Panc1 (cell line): ENCODE measurements around the gene JPH2. TPM values are rescaled to one million over a fixed set of nuclear protein-coding genes. Genes with fewer than 3 reads are reported as not detected.

ENCODE experiments used
- ATAC-seq: fragments of 200-7000 bp; cut with Tn5 transposase; 2 replicates; pipeline ENCODE4 v1.9.1; 2020; ENCODE audit warnings: mild to moderate bottlenecking, moderate library complexity
- BruUV-seq: library from RNA; stranded (reverse); fragments of 400-500 nt; replicated peaks from 2 replicates; lab custom pipeline; 2021; lab: Mats Ljungman, UMichigan
- CTCF ChIA-PET: fragments of 300-600 bp; sonication (Branson Sonifier 250); formaldehyde crosslinking; loops from one replicate; lab custom pipeline; 2022; ENCODE audit warnings: antibody characterized with exemption; lab: Charles Lee
- POLR2A ChIA-PET: fragments of 300-600 bp; sonication (Branson Sonifier 250); formaldehyde crosslinking; loops from one replicate; lab custom pipeline; 2022; ENCODE audit warnings: antibody characterized with exemption; lab: Charles Lee
- DNase-seq: peaks from one replicate; pipeline ENCODE4 v3.0.0-alpha.2; 2010; ENCODE audit warnings: low read depth, low spot score
- H3K27ac ChIP-seq: 2 replicates; pipeline ENCODE4 v1.5.1; 2011; ENCODE audit warnings: mild to moderate bottlenecking, low read length, inconsistent platforms
- H3K27me3 ChIP-seq: fragments of 200-500 bp; sonication (Bioruptor generic); 2 replicates; pipeline ENCODE4 v1.6.0; 2014; ENCODE audit warnings: low read length, inconsistent platforms; ENCODE audit not compliant: control insufficient read depth, insufficient read depth
- H3K36me3 ChIP-seq: fragments of 200-500 bp; sonication (Bioruptor generic); 2 replicates; pipeline ENCODE4 v1.5.1; 2014; ENCODE audit warnings: inconsistent platforms, mild to moderate bottlenecking, low read length, moderate library complexity; ENCODE audit not compliant: control insufficient read depth, insufficient read depth
- H3K4me1 ChIP-seq: 2 replicates; pipeline ENCODE4 v1.5.1; 2011; ENCODE audit warnings: inconsistent platforms, mild to moderate bottlenecking, low read length, moderate library complexity; ENCODE audit not compliant: control insufficient read depth, insufficient read depth
- H3K4me3 ChIP-seq, 2 experiments: 2 replicates each; pipeline ENCODE4 v1.5.1; 2011 to 2012; ENCODE audit warnings: low read depth in 2 of 2, low read length in 2 of 2, mild to moderate bottlenecking in 2 of 2, inconsistent platforms in 1 of 2, moderate library complexity in 1 of 2
- H3K9me3 ChIP-seq: fragments of 200-500 bp; sonication (Bioruptor generic); 2 replicates; pipeline ENCODE4 v1.5.1; 2014; ENCODE audit warnings: low read depth, mild to moderate bottlenecking, inconsistent platforms, low read length, moderate library complexity; ENCODE audit not compliant: control insufficient read depth, insufficient read depth
- CTCF ChIP-seq: fragments of 450-650 bp; IDR thresholded peaks from 2 replicates; pipeline ENCODE4 v1.5.1; 2017; ENCODE audit warnings: mild to moderate bottlenecking
- POLR2AphosphoS5 ChIP-seq: IDR thresholded peaks from 2 replicates; pipeline ENCODE4 v1.6.1; 2012; ENCODE audit warnings: mild to moderate bottlenecking, low read depth, low read length, moderate library complexity
- REST ChIP-seq, 2 experiments: IDR thresholded peaks; 2 replicates each; pipeline ENCODE4 v1.6.1; 2011 to 2012; ENCODE audit warnings: low read depth in 2 of 2, control low read depth in 1 of 2, low read length in 1 of 2, mild to moderate bottlenecking in 1 of 2, moderate library complexity in 1 of 2; ENCODE audit not compliant: insufficient read depth in 1 of 2
- SIN3A ChIP-seq: IDR thresholded peaks from 2 replicates; pipeline ENCODE4 v1.6.1; 2012; ENCODE audit warnings: low read depth, mild to moderate bottlenecking, low read length, moderate library complexity, borderline replicate concordance; ENCODE audit not compliant: insufficient read depth
- TCF7L2 ChIP-seq: IDR thresholded peaks from 2 replicates; pipeline ENCODE4 v1.6.1; 2011; ENCODE audit warnings: mild to moderate bottlenecking, low read depth, low read length, inconsistent platforms
- in situ Hi-C: cut with HindIII; loops from 2 replicates; pipeline ENCODE4 v1.10.0; 2016; ENCODE audit warnings: low sequenced_read_pairs, low pct_unique_long_range_greater_than_20kb
- intact Hi-C: fragments of 100-400 bp; cut with micrococcal nuclease; formaldehyde crosslinking; loops from one replicate; pipeline ENCODE4 v1.10.0; 2022; ENCODE audit not compliant: unreplicated experiment
- total RNA-seq: library from RNA; stranded (reverse); gene quantifications from one replicate; pipeline ENCODE4 v1.2.1, GENCODE V29; 2021; ENCODE audit not compliant: unreplicated experiment

The JPH2 gene
- total RNA-seq, 1 experiment from 2014 or later = 0.49 TPM

GRCh38 chr20:44075950-44076232 lies 111.1 kb downstream of the JPH2 start:
- H3K4me3 ChIP-seq = no peak overlapping the region
- DNase-seq (no peak), ATAC-seq (no peak)
- no peaks in the 10 kb centered on the region for H3K9me3 ChIP-seq
- no peaks in the 10 kb centered on the region for H3K27me3 ChIP-seq
- in situ Hi-C loops = no loop called here
- intact Hi-C loops = no loop called here
- CTCF ChIA-PET = no interaction called here
- H3K36me3 ChIP-seq = no peaks in the 10 kb centered on the region
- no peak overlapping the region for H3K27ac ChIP-seq
- POLR2A ChIA-PET = interaction anchor here (0.5 kb wide), 1 partner anchor 124 kb away, joined by 7 read pairs; no protein-coding TSS in a partner anchor
- BruUV-seq = no TSS peak
- TF ChIP-seq SIN3A = no peak
- TF ChIP-seq POLR2AphosphoS5 = no peak
- no peak for TF ChIP-seq CTCF
- TF ChIP-seq TCF7L2 = no peak
- TF ChIP-seq REST (IDR thresholded peaks at IDR 0.05; ENCODE audit: insufficient read depth in 1 of 2, low read depth in 2 of 2, low read length in 1 of 2) = no peak
- peaks cover 17% of the 10 kb centered on the region for H3K4me1 ChIP-seq

- POLR2A ChIA-PET = no interaction called here
- no TSS peak for BruUV-seq
- H3K4me1 ChIP-seq = peaks cover 13% of the 10 kb centered on the region
- H3K27ac ChIP-seq = no peak overlapping the region
- in situ Hi-C loops (no loop called here), intact Hi-C loops (no loop called here)
- no peak for DNase-seq
- CTCF ChIA-PET = no interaction called here
- no peak overlapping the region for H3K4me3 ChIP-seq
- H3K9me3 ChIP-seq = no peaks in the 10 kb centered on the region
- no peaks in the 10 kb centered on the region for H3K27me3 ChIP-seq
- H3K36me3 ChIP-seq = no peaks in the 10 kb centered on the region
- ATAC-seq = no peak
- TF ChIP-seq TCF7L2 (no peak), CTCF (no peak), POLR2AphosphoS5 (no peak), SIN3A (no peak), REST (IDR thresholded peaks at IDR 0.05; ENCODE audit: insufficient read depth in 1 of 2, low read depth in 2 of 2, low read length in 1 of 2) (no peak)
These were observed 111.6 kb downstream of the JPH2 start for GRCh38 chr20:44075191-44075949.
